ENCODE results near the gene CFAP299.

- TF ChIP-seq POLR2A (IDR thresholded peaks at IDR 0.05; ENCODE audit: low read depth) (no peak), CTCF (IDR thresholded peaks at IDR 0.05) (no peak), POLR2AphosphoS5 (IDR thresholded peaks at IDR 0.05) (no peak), EP300 (IDR thresholded peaks at IDR 0.05) (no peak)
Observed at GRCh38 chr4:80874979-80875378, 539.4 kb downstream of the CFAP299 start.

Measured in esophagus muscularis mucosa (tissue), 4 donors.